Lower leg skin (tissue), 4 donors: ENCODE measurements around the gene FOXK1. TPM values are rescaled to one million over a fixed set of nuclear protein-coding genes. Genes with fewer than 3 reads are reported as not detected.

Experiments
- DNase-seq, 2 donors: peaks; one replicate each; pipeline ENCODE4 v3.0.0-alpha.2; 2019; ENCODE audit warnings: low spot score in 2 of 2
- H3K4me3 ChIP-seq: fragments of 200-600 bp; sonication (generic); 2 replicates; pipeline ENCODE4 v1.5.1; 2017; ENCODE audit warnings: mild to moderate bottlenecking, low read depth; ENCODE audit not compliant: poor library complexity, severe bottlenecking
- CTCF ChIP-seq, 3 donors: fragments of 450-650 bp; IDR thresholded peaks; one replicate each; pipeline ENCODE4 v1.5.1; 2016; ENCODE audit warnings: antibody characterized with exemption in 3 of 3, mild to moderate bottlenecking in 3 of 3, moderate library complexity in 2 of 3
- POLR2A ChIP-seq, 2 donors: fragments of 450-650 bp; IDR thresholded peaks; one replicate each; pipeline ENCODE4 v1.6.1; 2016 to 2017; ENCODE audit warnings: antibody characterized with exemption in 2 of 2, mild to moderate bottlenecking in 1 of 2, moderate library complexity in 1 of 2
- WGBS, 2 donors: methylation state at CpG; one replicate each; pipeline ENCODE4 v1.1.5; 2018; 5-methylcytosine and 5-hydroxymethylcytosine counted together
- intact Hi-C: fragments of 100-400 bp; cut with DNase I; formaldehyde crosslinking; loops from one replicate; pipeline ENCODE4 v1.15.0; 2023; ENCODE audit warnings: low total_unique reads
- total RNA-seq, 4 donors: library from RNA; depleted of rRNA; stranded (reverse); fragments of >200 nt; gene quantifications; one replicate each; pipeline ENCODE4 v1.1.0, GENCODE V29; 2016

FOXK1 gene
- total RNA-seq, 4 donors from 2014 or later = 22.0 to 41.3 (median 30.3) TPM

- DNase-seq = no peak
- intact Hi-C loops = no loop called here
- H3K4me3 ChIP-seq = no peak overlapping the region
- no peak for TF ChIP-seq POLR2A (IDR thresholded peaks at IDR 0.05)
- TF ChIP-seq CTCF (IDR thresholded peaks at IDR 0.05) = no peak
- 77 to 80% methylated on average over 9 to 12 of the region's 14 CpGs for WGBS, 2 donors
Measured at GRCh38 chr7:4815121-4815520, 133.0 kb downstream of the FOXK1 start.

DNA sequence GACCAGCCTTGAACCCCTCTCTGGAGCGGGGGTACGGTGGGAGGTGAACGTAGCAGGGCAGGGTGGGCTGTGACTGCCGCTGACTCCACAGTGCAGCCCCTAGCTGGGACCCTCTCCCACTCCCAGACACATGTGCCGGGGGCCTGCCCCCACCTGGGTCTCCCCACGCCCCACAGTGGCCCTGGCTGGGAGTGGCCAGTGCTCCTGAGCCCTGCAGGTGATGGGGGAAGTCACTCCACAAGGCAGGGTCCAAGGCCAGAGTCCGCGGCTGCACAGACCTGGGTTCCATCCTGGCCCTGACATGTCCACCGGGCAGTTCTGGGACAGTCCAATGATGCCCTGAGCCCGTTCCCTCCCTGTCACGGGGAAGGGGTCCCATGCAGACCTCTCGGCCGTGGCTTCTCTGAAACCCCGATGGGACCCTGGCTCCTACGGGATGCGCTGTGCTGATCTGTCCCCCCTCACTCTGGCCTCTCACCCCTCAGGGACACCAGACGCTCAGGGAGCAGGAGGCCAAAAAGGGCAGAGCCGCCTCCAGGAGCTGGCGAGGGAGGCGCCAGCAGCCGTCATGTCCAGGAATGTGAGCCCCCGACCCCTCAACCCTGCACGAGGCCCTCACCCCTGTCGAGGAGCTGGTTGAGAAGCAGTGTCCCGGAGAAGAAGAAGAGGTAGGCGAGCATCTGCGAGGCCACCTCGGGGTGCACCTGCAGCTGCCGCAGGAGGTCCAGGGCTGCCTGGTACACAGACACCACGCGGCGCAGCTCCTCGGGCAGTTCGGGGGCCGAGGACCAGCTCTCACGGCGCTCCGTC lies 133.7 kb downstream of the FOXK1 start:
- intact Hi-C loops = no loop called here
- DNase-seq = no peak
- TF ChIP-seq POLR2A (IDR thresholded peaks at IDR 0.05) = no peak
- TF ChIP-seq CTCF (IDR thresholded peaks at IDR 0.05) = no peak
- no peak overlapping the region for H3K4me3 ChIP-seq
- 86 to 92% methylated on average over 25 to 30 of the region's 38 CpGs for WGBS, 2 donors

DNA sequence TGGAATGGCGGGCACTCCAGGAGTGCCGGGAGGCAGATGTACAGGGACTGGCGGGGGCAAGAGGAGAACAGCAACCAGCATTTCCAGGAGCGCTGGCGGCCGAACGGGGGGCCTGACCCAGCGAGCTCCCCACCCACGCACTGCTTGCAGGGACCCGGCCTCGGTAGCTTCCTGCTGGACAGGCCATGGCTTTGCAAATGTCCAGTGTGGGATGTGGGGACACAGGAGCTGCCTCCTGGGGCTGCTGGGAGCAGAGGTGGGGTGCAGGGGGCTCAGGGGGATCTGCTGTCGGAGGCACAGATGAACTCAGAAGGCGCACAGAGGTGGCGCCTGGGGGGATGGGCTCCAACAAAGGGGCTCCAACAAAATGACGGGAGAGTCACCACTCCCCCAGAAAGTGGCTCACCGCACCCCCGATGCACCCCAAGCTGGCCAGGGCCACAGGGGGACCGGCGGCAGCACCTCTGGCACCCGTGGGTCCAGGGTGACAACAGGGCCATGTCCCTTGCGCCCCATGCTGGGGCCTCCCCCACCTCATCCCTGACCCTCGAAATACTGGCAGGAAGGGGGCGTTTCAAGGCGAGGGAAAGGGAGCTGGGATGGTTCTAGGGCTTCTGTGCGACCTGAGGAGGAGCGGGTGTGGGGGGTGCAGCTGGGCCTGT lies 134.5 kb downstream of the FOXK1 start:
- TF ChIP-seq CTCF (IDR thresholded peaks at IDR 0.05) = no peak
- TF ChIP-seq POLR2A (IDR thresholded peaks at IDR 0.05) = no peak
- intact Hi-C loops = no loop called here
- DNase-seq = no peak
- 93% methylated on average over 20 to 25 of the region's 26 CpGs for WGBS, 2 donors
- H3K4me3 ChIP-seq = no peak overlapping the region

GRCh38 chr7:4817178-4817901 lies 135.2 kb downstream of the FOXK1 start:
- no peak for DNase-seq
- intact Hi-C loops = no loop called here

More at GRCh38 chr7:4817178-4817901, 135.2 kb downstream of the FOXK1 start:
- TF ChIP-seq CTCF (IDR thresholded peaks at IDR 0.05) = no peak
- no peak for TF ChIP-seq POLR2A (IDR thresholded peaks at IDR 0.05)
- 90 to 94% methylated on average over 36 to 38 of the region's 38 CpGs for WGBS, 2 donors
- H3K4me3 ChIP-seq = no peak overlapping the region
